NCI-H510A treated with DMSO at 0.1 percent for 48 hours (cell line): ENCODE results near the gene ABCD3.
A peak's percentile ranks its signal among the peaks of the same experiment; 100 is the strongest.
"Not testable (repeated sequence)": the region's sequence is repeated elsewhere in the genome, so short reads cannot be mapped to it uniquely, and the experiment has no call there.

Experiments
- DNase-seq: peaks from one replicate; lab custom pipeline; 2025; lab: John Stamatoyannopoulos, UW

Gene ABCD3

DNA sequence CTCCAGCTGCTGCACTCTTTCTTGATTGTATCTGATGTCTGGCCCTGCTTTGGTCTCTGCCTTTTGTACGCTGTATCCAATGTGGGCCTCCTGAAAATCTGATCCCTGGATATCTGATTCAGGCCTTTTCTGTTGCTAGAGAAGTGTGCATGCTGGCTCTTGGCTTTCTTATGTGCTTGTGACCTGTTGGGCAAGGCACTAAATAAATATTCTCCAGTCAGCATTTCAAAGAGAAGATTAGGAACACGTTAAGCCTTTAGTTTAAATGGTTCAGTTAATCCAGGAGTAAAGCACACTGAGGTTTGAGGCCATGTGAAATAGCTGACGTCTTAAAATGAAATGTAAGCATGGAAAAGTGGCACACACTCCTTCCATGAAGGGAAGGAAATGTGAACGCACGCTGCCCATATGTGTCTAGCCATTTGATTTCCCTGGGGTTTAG lies 132.6 kb downstream of the ABCD3 start:
- no peak for DNase-seq

DNA sequence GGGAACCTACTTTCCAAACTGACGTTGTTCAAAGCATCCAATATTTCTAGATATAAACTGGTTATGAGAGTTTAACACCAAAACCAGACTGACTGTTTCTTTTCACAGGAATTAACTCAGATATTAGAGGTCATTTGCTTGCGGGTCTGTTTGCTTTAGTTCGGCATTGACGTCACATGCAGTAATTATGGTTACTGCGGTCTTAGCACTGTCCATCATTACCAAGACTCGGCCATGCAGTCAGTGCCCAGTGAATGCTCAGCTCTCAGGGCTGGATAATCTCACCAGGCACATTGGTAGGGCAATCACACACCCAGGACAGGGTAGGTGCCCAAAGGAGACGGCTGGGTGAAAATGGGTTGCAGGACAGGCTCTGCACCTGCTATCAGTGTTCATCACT lies 133.3 kb downstream of the ABCD3 start:
- no peak for DNase-seq

DNA sequence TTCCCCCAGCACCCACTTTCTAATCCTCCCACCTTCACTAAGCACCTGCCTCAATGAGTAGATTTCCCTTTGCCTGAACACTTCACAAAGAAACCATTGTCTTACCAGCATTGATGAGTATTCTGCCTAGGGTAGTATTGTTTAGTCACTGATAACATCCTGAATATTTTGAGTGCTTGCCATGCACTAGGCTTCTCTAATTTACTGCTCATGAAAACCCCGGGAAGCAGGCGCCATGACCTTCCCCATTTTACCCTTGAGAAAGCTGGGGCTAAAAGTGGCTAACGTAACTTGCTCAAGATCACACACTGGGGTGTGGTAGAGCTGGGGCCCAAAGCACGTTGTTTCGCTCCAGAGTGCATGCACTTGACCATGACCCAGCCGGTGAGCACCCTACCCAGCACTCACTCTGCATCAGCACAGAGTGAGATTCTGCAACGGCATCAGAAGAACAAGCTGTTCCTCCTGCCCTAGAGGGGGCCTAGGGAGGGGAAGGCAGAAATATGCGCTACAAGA lies 133.9 kb downstream of the ABCD3 start:
- no peak for DNase-seq

DNA sequence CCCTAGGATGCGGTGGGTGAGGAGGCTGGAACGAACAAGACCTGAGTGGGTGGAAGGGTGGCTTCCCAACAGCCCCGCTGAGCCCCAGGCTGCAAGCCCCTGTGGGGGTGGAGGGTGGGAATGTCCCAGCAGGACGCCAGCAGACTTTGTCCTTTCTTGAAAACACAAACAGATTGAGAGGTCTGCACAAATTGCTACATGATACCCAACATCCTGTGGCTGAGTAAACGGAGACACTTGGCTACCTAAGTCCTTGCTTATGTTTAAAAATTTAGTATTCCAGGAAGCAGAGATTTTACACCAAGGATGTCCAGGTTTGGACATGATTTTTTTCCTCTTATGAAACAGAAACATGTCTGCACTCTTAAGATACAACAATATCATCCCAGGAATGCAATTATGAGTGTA lies 135.1 kb downstream of the ABCD3 start:
- peak; percentile 17 for DNase-seq

DNA sequence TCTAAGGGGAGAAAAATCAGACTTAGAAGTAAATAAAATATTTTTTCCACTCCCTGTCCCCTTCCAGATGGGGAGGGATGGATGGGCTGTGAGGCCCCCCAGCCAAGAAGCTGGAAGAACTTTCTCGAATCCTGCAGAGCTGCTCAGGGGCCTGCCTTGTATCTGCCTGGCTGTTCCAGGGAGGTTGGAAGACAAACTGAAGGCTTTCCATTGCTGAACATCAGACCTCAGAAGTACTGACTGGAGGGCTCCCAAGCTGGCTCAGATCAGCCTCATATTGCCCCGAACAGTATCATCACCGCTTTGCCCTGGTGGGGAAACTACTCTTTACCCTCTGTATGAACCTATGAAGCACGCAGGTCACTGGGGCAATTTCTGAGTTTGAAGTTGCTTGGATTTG lies 135.7 kb downstream of the ABCD3 start:
- DNase-seq: no peak

DNA sequence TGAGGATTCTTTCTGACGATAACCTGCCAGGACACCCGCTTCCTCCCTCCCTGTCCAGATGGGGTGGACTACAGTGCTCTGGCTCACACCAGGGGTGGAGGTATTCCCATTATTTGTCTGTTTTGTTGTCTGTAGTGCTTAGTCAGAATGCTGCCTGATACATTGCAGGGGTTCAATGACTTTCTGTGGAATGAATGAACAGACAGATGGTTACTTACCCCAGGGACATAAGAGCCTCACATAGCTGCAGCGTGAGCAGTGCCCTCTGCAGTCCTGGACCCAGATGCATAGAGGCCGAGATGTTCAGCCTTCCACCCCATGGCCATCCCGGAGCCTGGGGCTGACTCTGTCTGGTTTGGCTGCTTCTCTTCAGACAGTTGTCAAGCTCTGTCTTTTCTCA lies 136.4 kb downstream of the ABCD3 start:
- DNase-seq: no peak

DNA sequence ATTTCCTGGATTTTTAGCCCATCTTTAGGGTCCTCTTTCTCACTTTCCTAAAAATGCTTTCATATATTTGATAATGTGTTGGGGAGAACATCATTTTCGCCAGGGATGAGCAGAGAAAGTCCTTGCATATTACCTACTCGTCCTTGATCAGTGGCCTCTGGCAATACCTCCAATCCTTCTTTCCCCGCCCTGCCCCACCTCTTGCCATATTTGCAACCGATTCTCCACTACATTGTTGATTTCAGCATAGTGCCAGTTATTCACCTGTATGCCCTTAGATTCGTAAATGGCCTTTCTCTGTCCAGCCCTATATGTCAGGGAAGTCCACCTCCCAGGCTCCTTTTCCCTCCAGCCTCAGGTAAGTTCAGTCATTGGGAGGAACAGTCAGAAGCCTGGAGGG lies 136.9 kb downstream of the ABCD3 start:
- DNase-seq: no peak

DNA sequence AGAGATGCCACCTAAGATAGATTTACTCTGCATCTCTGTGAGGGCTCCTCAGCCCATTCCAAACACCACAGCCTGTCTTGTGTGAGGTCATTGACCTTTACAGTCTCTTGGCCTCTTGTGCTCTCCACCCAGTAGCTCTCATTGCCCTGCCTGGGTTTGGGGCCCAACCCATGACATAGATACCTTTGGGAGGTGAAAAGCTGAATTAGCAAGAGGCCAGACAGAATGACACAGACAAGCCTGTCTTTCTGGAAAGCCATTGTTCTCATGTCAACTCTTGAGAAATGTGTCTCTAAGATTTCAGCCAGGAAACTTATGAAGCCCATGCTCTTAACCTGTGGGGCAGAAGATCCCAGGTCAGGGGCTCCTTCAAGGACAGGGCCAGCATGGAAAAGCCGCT lies 141.7 kb downstream of the ABCD3 start:
- DNase-seq: no peak

DNA sequence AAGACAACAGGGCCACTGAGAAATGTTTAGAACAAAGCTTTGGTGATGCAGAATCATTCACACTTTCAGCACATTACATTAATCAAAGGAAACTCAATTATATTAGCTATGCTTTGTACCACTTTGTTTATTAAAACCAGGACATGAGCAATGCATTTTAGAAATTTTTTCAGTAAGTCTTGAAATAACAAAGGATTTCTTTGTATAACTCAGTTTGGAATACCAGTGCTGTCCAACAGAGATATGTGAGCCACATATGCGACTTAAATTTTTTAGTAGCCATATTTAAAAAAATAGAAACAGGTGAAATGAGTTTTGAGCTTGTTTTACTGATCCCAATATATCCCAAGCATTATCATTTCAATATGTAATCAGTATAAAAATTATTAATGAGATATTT lies 142.1 kb downstream of the ABCD3 start:
- no peak for DNase-seq

DNA sequence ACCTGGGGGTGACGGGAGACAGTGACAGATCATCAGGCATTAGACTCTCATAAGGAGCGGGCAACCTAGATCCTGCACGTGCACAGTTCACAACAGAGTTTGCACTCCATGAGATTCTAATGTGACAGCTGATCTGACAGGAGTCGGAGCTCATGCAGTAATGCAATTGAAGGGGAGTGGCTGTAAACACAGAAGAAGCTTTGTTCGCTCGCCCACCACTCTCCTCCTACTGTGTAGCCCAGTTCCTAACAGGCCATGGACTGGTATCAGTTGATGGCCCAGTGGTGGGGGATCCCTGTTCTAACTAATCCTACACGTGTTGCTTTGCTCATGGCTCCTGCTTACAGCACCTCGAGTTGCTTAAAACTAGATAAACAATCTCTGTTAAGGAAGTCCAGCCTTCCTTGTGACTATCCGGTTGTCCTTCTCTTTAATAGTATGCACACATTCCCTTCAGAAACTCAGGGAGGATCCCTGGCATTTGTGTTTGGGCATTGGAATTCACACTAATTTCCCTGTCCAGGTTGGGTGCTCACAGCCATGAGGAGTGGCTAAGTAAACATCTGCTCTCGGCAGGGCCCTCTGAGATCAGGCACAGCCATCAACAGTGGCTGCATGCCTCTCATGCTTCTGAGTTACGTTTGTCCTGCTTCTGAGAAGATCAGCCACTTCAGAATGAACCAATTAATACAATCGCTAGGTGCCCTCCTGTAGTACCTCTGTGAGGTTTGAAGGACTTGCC lies 144.5 kb downstream of the ABCD3 start:
- peak; percentile 62 for DNase-seq

DNA sequence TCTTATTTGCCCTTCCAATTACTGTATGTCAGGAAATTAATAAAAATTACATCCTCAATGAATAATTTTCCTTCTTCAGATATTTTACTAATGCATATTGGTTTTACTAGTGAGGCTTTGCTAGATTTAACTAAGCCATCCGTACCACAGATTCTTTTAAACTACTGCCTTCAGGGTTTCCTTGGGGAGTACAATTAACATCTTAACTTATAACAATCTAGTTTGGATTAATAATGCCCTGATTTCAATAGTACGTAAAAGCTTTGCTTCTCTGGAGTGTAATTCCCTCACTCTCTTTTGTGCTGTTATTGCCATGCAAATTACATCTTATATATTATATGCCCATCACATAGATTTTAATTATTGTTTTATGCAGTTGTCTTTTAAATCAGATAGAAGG lies 147.7 kb downstream of the ABCD3 start:
- no peak for DNase-seq

DNA sequence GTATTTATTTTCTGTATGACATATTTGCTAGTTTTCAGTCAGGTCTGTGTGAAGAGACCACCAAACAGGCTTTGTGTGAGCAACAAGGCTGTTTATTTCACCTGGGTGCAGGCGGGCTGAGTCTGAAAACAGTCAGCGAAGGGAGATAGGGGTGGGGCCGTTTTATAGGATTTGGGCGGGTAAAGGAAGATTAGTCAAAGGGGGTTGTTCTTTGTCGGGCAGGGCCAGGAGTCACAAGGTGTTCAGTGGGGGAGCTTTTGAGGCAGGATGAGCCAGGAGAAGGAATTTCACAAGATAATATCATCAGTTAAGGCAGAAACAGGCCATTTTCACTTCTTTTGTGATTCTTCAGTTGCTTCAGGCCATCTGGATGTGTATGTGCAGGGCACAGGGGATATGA lies 148.2 kb downstream of the ABCD3 start:
- not testable (repeated sequence) for DNase-seq

DNA sequence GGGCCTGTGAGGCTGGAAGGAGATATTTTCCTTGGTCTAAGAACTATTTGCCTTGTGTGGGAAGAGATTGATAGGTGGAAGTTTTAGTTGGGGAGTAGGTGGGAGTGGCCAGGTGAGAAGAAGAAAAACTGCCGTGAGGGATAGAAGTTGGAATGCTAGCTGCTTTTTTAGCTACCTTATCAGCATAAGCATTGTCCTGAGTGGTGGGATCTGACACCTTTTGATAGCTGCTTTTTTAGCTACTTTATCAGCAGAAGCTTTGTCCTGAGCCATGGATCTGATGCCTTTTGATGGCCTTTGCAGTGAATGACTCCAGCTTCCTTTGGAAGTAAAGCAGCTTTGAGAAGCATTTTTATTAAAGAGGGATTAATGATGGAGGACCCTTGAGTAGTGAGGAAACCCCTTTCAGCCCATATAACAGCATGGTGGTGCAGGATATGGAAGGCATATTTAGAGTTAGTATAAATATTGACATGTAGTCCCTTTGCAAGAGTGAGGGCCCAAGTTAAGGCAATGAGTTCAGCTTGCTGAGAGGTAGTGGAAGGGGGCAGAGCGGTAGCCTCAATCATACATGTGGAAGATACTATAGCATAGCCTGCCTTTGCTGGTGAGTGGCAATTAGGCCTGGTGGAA lies 149.9 kb downstream of the ABCD3 start:
- not testable (repeated sequence) for DNase-seq
